ENCODE results near the gene ROR2.

- no peak for TF ChIP-seq CTCF (IDR thresholded peaks at IDR 0.05)
- no peak for TF ChIP-seq POLR2A (IDR thresholded peaks at IDR 0.05)
Measured at GRCh38 chr9:91555132-91555531, 394.9 kb downstream of the ROR2 start.
